MM.1S (cell line): Measurements from ENCODE around the gene DPM2.

Experiments
- DNase-seq: peaks from one replicate; pipeline ENCODE4 v3.0.0-alpha.2; 2015
- H2AFZ ChIP-seq: fragments of 300-600 bp; sonication (generic); 2 replicates; pipeline ENCODE4 v1.6.0; 2016; ENCODE audit warnings: antibody characterized with exemption, low read length
- H3F3A ChIP-seq: fragments of 300-600 bp; sonication (generic); 2 replicates; pipeline ENCODE4 v1.6.1; 2016; ENCODE audit warnings: mild to moderate bottlenecking, antibody characterized with exemption, low read length, moderate library complexity, mixed read lengths; ENCODE audit not compliant: insufficient read depth
- H3K27ac ChIP-seq: fragments of 300-600 bp; sonication (generic); 2 replicates; pipeline ENCODE4 v1.5.1; 2016; ENCODE audit warnings: mild to moderate bottlenecking, low read length
- H3K27me3 ChIP-seq: fragments of 300-600 bp; sonication (generic); replicated peaks from 2 replicates; pipeline ENCODE4 v1.6.0; 2016; ENCODE audit warnings: low read length; ENCODE audit not compliant: insufficient read depth
- H3K36me3 ChIP-seq: fragments of 300-600 bp; sonication (generic); replicated peaks from 2 replicates; pipeline ENCODE4 v1.6.1; 2016; ENCODE audit warnings: mild to moderate bottlenecking, low read length, mixed read lengths; ENCODE audit not compliant: insufficient read depth
- H3K4me1 ChIP-seq: fragments of 300-600 bp; sonication (generic); 2 replicates; pipeline ENCODE4 v1.6.1; 2016; ENCODE audit warnings: low read length, mixed read lengths
- H3K4me2 ChIP-seq: fragments of 300-600 bp; sonication (generic); 2 replicates; pipeline ENCODE4 v1.6.0; 2016; ENCODE audit warnings: low read depth, low read length
- H3K4me3 ChIP-seq: fragments of 300-600 bp; sonication (generic); 2 replicates; pipeline ENCODE4 v1.5.1; 2016; ENCODE audit warnings: low read length, mixed read lengths
- H3K79me2 ChIP-seq: fragments of 300-600 bp; sonication (generic); 2 replicates; pipeline ENCODE4 v1.6.1; 2016; ENCODE audit warnings: mixed run types, low read length, mixed read lengths
- H3K9ac ChIP-seq: fragments of 300-600 bp; sonication (generic); 2 replicates; pipeline ENCODE4 v1.6.1; 2016; ENCODE audit warnings: low read length, mixed read lengths
- H3K9me2 ChIP-seq: fragments of 300-600 bp; sonication (generic); replicated peaks from 2 replicates; pipeline ENCODE4 v1.6.1; 2016; ENCODE audit warnings: mild to moderate bottlenecking, low read length, mixed read lengths; ENCODE audit not compliant: insufficient read depth
- H3K9me3 ChIP-seq: fragments of 300-600 bp; sonication (generic); replicated peaks from 2 replicates; pipeline ENCODE4 v1.6.1; 2016; ENCODE audit warnings: mild to moderate bottlenecking, low read length, mixed read lengths; ENCODE audit not compliant: insufficient read depth
- H4K20me1 ChIP-seq: fragments of 300-600 bp; sonication (generic); 2 replicates; pipeline ENCODE4 v1.6.1; 2016; ENCODE audit warnings: mild to moderate bottlenecking, low read length, moderate library complexity, mixed read lengths; ENCODE audit not compliant: insufficient read depth
- CTCF ChIP-seq: fragments of 300-600 bp; sonication (generic); IDR thresholded peaks from 2 replicates; pipeline ENCODE4 v1.5.1; 2016; ENCODE audit warnings: antibody characterized with exemption, low read length, mixed read lengths
- EZH2 ChIP-seq: fragments of 300-600 bp; sonication (generic); optimal IDR thresholded peaks from 2 replicates; pipeline ENCODE3; 2017; ENCODE audit warnings: low read depth, mild to moderate bottlenecking, antibody characterized with exemption, low read length, mixed read lengths
- EZH2phosphoT487 ChIP-seq: fragments of 300-600 bp; sonication (generic); IDR thresholded peaks from 2 replicates; pipeline ENCODE4 v1.6.1; 2018; ENCODE audit warnings: antibody characterized with exemption, low read length

The DPM2 gene

GRCh38 chr9:127940593-127940992, 2.9 kb upstream of the DPM2 start:
- H3K9ac ChIP-seq: no peak overlapping the region
- H3K27ac ChIP-seq: no peak overlapping the region
- TF ChIP-seq CTCF: no peak
- TF ChIP-seq EZH2: no peak
- TF ChIP-seq EZH2phosphoT487: no peak
- no peak overlapping the region for H3K4me2 ChIP-seq
- no peak overlapping the region for H2AFZ ChIP-seq
- 0 out of 2 replicates have a peak, but pooled peaks cover 2% of the 10 kb centered on the region for H4K20me1 ChIP-seq
- peaks cover 20% of the 10 kb centered on the region for H3K79me2 ChIP-seq
- H3K27me3 ChIP-seq: no peaks in the 10 kb centered on the region
- no peak overlapping the region for H3K4me3 ChIP-seq
- no peaks in the 10 kb centered on the region for H3F3A ChIP-seq
- no peaks in the 10 kb centered on the region for H3K9me2 ChIP-seq
- no peaks in the 10 kb centered on the region for H3K9me3 ChIP-seq
- no peaks in the 10 kb centered on the region for H3K36me3 ChIP-seq
- DNase-seq: no peak
- peaks cover 8% of the 10 kb centered on the region for H3K4me1 ChIP-seq

GRCh38 chr9:127938298-127938690, 640 bp upstream of the DPM2 start:
- Histone ChIP-seq H3K27me3 (no peaks in the 10 kb centered on the region), H3K27ac (no peak overlapping the region), H3K9me2 (no peaks in the 10 kb centered on the region), H3K9me3 (no peaks in the 10 kb centered on the region), H3K36me3 (no peaks in the 10 kb centered on the region), H3K9ac (no peak overlapping the region), H3F3A (no peaks in the 10 kb centered on the region), H3K4me3 (peak overlapping the region; percentile 84; the same call in 1 of the 2 replicates), H3K79me2 (peaks cover 35% of the 10 kb centered on the region), H2AFZ (no peak overlapping the region), H3K4me2 (peak overlapping the region; percentile 86), H3K4me1 (peaks cover 8% of the 10 kb centered on the region), H4K20me1 (0 out of 2 replicates have a peak, but pooled peaks cover 4% of the 10 kb centered on the region)
- no peak for TF ChIP-seq EZH2
- TF ChIP-seq CTCF: no peak
- no peak for TF ChIP-seq EZH2phosphoT487
- no peak for DNase-seq

GRCh38 chr9:127937056-127937387, 632 bp downstream of the DPM2 start:
- Histone ChIP-seq H3K4me2 (peak overlapping the region; percentile 80), H3K9me3 (no peaks in the 10 kb centered on the region), H3K36me3 (no peaks in the 10 kb centered on the region), H3K27me3 (no peaks in the 10 kb centered on the region), H3K9ac (peak overlapping the region; percentile 79), H3K9me2 (no peaks in the 10 kb centered on the region), H3K27ac (peak overlapping the region; percentile 24; the same call in 1 of the 2 replicates), H4K20me1 (0 out of 2 replicates have a peak, but pooled peaks cover 4% of the 10 kb centered on the region), H3F3A (no peaks in the 10 kb centered on the region), H3K4me3 (peak overlapping the region; percentile 84), H2AFZ (no peak overlapping the region), H3K4me1 (peaks cover 8% of the 10 kb centered on the region), H3K79me2 (peaks cover 35% of the 10 kb centered on the region)
- no peak for DNase-seq
- no peak for TF ChIP-seq EZH2phosphoT487
- no peak for TF ChIP-seq CTCF
- TF ChIP-seq EZH2: no peak
